Stimulated activated CD4-positive, alpha-beta T cell treated with anti-CD3 and anti-CD28 coated beads, TNF-alpha, amount 100 ng/mL, for 48 hours (primary cell): Measurements from ENCODE around the gene PROC.

Experiments used
- DNase-seq, 3 donors: peaks; one replicate each; pipeline ENCODE4 v3.0.0-alpha.2; 2020; ENCODE audit warnings: low read depth in 3 of 3

Gene PROC

GRCh38 chr2:127414638-127415592 lies 3.3 kb upstream of the PROC start:
- DNase-seq: no peak

GRCh38 chr2:127415593-127416505 lies 2.4 kb upstream of the PROC start:
- peak; percentile 63 to 83 (median 77) for DNase-seq

GRCh38 chr2:127416506-127417001 lies 1.7 kb upstream of the PROC start:
- no peak for DNase-seq

- DNase-seq: no peak
Observed at GRCh38 chr2:127417406-127417805, 821 bp upstream of the PROC start.

GRCh38 chr2:127419112-127419430 lies 844 bp downstream of the PROC start:
- no peak for DNase-seq

- DNase-seq: no peak
Observed at GRCh38 chr2:127419448-127420038, 1.3 kb downstream of the PROC start.

GRCh38 chr2:127420039-127420864 lies 2.0 kb downstream of the PROC start:
- DNase-seq: no peak

GRCh38 chr2:127421116-127421800 lies 3.0 kb downstream of the PROC start:
- DNase-seq: no peak

GRCh38 chr2:127421871-127422558 lies 3.8 kb downstream of the PROC start:
- no peak for DNase-seq

- no peak for DNase-seq
Observed at GRCh38 chr2:127422559-127423477, 4.6 kb downstream of the PROC start.

GRCh38 chr2:127423478-127423843 lies 5.2 kb downstream of the PROC start:
- no peak for DNase-seq

GRCh38 chr2:127423880-127424279 lies 5.7 kb downstream of the PROC start:
- no peak for DNase-seq

- DNase-seq: no peak
Observed at GRCh38 chr2:127424598-127425520, 6.6 kb downstream of the PROC start.

GRCh38 chr2:127425540-127426490 lies 7.6 kb downstream of the PROC start:
- no peak for DNase-seq

GRCh38 chr2:127426501-127427354 lies 8.5 kb downstream of the PROC start:
- no peak for DNase-seq
